SK-N-SH treated with all-trans-retinoic acid at 6 μM for 48 hours (cell line): ENCODE results near the gene SLC5A5.
A peak's percentile ranks its signal among the peaks of the same experiment; 100 is the strongest.

ENCODE experiments used
- ATAC-seq: fragments of 200-7000 bp; cut with Tn5 transposase; 3 replicates; pipeline ENCODE4 v1.9.1; 2020; ENCODE audit warnings: mild to moderate bottlenecking, moderate library complexity
- ARNTL ChIP-seq: fragments of 450-650 bp; formaldehyde crosslinking; IDR thresholded peaks from 2 replicates; pipeline ENCODE4 v1.5.0; 2020; ENCODE audit warnings: low read depth, mild to moderate bottlenecking, moderate library complexity, borderline replicate concordance
- BACH2 ChIP-seq: fragments of 250-450 bp; sonication (Bioruptor Pico); IDR thresholded peaks from 2 replicates; pipeline ENCODE4 v1.9.0; 2021; ENCODE audit warnings: mild to moderate bottlenecking, borderline replicate concordance
- CSDC2 ChIP-seq: fragments of 250-450 bp; sonication (Bioruptor Pico); IDR thresholded peaks from 2 replicates; pipeline ENCODE4 v1.5.0; 2020; ENCODE audit warnings: mild to moderate bottlenecking, moderate library complexity
- ESRRG ChIP-seq: fragments of 250-450 bp; sonication (Bioruptor Pico); IDR thresholded peaks from 2 replicates; pipeline ENCODE4 v1.6.1; 2021; ENCODE audit warnings: mild to moderate bottlenecking
- GLIS3 ChIP-seq: fragments of 250-450 bp; sonication (Bioruptor Pico); IDR thresholded peaks from 2 replicates; pipeline ENCODE4 v1.5.0; 2020; ENCODE audit warnings: mild to moderate bottlenecking, moderate library complexity
- ISL1 ChIP-seq: fragments of 250-450 bp; sonication (Bioruptor Pico); IDR thresholded peaks from 2 replicates; pipeline ENCODE4 v2.1.2; 2022; ENCODE audit warnings: mild to moderate bottlenecking, moderate library complexity
- OSR1 ChIP-seq: fragments of 250-450 bp; sonication (Bioruptor Pico); IDR thresholded peaks from 2 replicates; pipeline ENCODE4 v1.8.0; 2022; ENCODE audit warnings: moderate library complexity, mild to moderate bottlenecking, inconsistent platforms
- PPARA ChIP-seq: fragments of 250-450 bp; sonication (Bioruptor Pico); IDR thresholded peaks from 2 replicates; pipeline ENCODE4 v1.5.0; 2020; ENCODE audit warnings: mild to moderate bottlenecking, borderline replicate concordance
- RARB ChIP-seq: fragments of 250-450 bp; sonication (Bioruptor Pico); IDR thresholded peaks from 2 replicates; pipeline ENCODE4 v1.8.0; 2021; ENCODE audit warnings: mild to moderate bottlenecking, moderate library complexity
- SNAI2 ChIP-seq: fragments of 250-450 bp; sonication (Bioruptor Pico); IDR thresholded peaks from 2 replicates; pipeline ENCODE4 v1.5.0; 2020; ENCODE audit warnings: mild to moderate bottlenecking, moderate library complexity
- TCF4 ChIP-seq: fragments of 250-450 bp; sonication (Bioruptor Pico); IDR thresholded peaks from 2 replicates; pipeline ENCODE4 v1.8.0; 2021; ENCODE audit warnings: mild to moderate bottlenecking, moderate library complexity, borderline replicate concordance
- TOX ChIP-seq: fragments of 250-450 bp; sonication (Bioruptor Pico); IDR thresholded peaks from 2 replicates; pipeline ENCODE4 v1.8.0; 2021; ENCODE audit warnings: mild to moderate bottlenecking, moderate library complexity, borderline replicate concordance
- ZC3H10 ChIP-seq: fragments of 250-450 bp; sonication (Bioruptor Pico); IDR thresholded peaks from 2 replicates; pipeline ENCODE4 v1.5.1; 2021; ENCODE audit warnings: mild to moderate bottlenecking, moderate library complexity
- ZFP3 ChIP-seq: fragments of 250-450 bp; sonication (Bioruptor Pico); IDR thresholded peaks from 2 replicates; pipeline ENCODE4 v1.5.0; 2020; ENCODE audit warnings: mild to moderate bottlenecking, moderate library complexity
- ZFP30 ChIP-seq: fragments of 450-650 bp; formaldehyde crosslinking; IDR thresholded peaks from 2 replicates; pipeline ENCODE4 v1.5.0; 2022; ENCODE audit warnings: mild to moderate bottlenecking, moderate library complexity
- ZNF565 ChIP-seq: fragments of 450-650 bp; formaldehyde crosslinking; conservative IDR thresholded peaks from 2 replicates; pipeline ENCODE4 v1.5.0; 2020; ENCODE audit warnings: low read depth, mild to moderate bottlenecking, moderate library complexity
- ZNF70 ChIP-seq: fragments of 450-650 bp; formaldehyde crosslinking; IDR thresholded peaks from 2 replicates; pipeline ENCODE4 v1.5.0; 2020; ENCODE audit warnings: mild to moderate bottlenecking, moderate library complexity
- ZNF8 ChIP-seq: fragments of 450-650 bp; formaldehyde crosslinking; IDR thresholded peaks from 2 replicates; pipeline ENCODE4 v1.5.0; 2020; ENCODE audit warnings: mild to moderate bottlenecking, moderate library complexity
- TF ChIP-seq, protein P1 (sequence below): fragments of 250-450 bp; sonication (Bioruptor Pico); IDR thresholded peaks from 2 replicates; pipeline ENCODE4 v1.5.1; 2020; ENCODE audit warnings: low read depth, mild to moderate bottlenecking, moderate library complexity
- TF ChIP-seq, protein P2 (sequence below): fragments of 250-450 bp; sonication (Bioruptor Pico); IDR thresholded peaks from 2 replicates; pipeline ENCODE4 v1.5.1; 2021; ENCODE audit warnings: mild to moderate bottlenecking, moderate library complexity
- TF ChIP-seq, protein P3 (sequence below): fragments of 250-450 bp; sonication (Bioruptor Pico); IDR thresholded peaks from 2 replicates; pipeline ENCODE4 v1.8.0; 2021; ENCODE audit warnings: low read depth, mild to moderate bottlenecking, moderate library complexity, borderline replicate concordance
- TF ChIP-seq, protein P4 (sequence below): fragments of 250-450 bp; sonication (Bioruptor Pico); IDR thresholded peaks from 2 replicates; pipeline ENCODE4 v1.5.0; 2020; ENCODE audit warnings: mild to moderate bottlenecking, moderate library complexity

The SLC5A5 gene

DNA sequence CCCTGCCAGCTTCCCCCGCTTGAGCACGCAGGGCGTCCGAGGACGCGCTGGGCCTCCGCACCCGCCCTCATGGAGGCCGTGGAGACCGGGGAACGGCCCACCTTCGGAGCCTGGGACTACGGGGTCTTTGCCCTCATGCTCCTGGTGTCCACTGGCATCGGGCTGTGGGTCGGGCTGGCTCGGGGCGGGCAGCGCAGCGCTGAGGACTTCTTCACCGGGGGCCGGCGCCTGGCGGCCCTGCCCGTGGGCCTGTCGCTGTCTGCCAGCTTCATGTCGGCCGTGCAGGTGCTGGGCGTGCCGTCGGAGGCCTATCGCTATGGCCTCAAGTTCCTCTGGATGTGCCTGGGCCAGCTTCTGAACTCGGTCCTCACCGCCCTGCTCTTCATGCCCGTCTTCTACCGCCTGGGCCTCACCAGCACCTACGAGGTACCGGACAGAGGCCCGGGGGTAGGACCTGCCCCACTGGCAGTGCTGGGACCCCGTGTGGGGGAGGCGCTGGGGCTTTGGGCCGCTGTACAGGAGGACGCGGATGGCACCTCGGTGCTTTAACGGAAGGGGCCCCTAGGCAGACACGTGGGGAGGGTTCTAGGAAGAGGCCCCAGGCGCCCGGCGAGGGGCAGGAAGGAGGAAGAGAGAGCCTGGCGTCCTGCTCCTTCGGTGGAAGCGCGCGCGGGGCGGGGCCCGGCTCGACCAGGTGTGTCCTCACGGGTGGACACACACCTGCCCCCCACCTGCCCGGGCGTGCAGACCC is 681 bp downstream of the SLC5A5 start:
- ATAC-seq = no peak
- TF ChIP-seq GLIS3 (CRISPR knock-in tag) = no peak
- TF ChIP-seq RARB (CRISPR knock-in tag) = no peak
- TF ChIP-seq ZNF8 = no peak
- TF ChIP-seq OSR1 (CRISPR knock-in tag) = no peak
- TF ChIP-seq ISL1 = no peak
- no peak for TF ChIP-seq ARNTL (CRISPR knock-in tag)
- no peak for TF ChIP-seq ZFP3 (CRISPR knock-in tag)
- no peak for TF ChIP-seq BACH2
- no peak for TF ChIP-seq TOX (CRISPR knock-in tag)
- TF ChIP-seq, protein P1, sequence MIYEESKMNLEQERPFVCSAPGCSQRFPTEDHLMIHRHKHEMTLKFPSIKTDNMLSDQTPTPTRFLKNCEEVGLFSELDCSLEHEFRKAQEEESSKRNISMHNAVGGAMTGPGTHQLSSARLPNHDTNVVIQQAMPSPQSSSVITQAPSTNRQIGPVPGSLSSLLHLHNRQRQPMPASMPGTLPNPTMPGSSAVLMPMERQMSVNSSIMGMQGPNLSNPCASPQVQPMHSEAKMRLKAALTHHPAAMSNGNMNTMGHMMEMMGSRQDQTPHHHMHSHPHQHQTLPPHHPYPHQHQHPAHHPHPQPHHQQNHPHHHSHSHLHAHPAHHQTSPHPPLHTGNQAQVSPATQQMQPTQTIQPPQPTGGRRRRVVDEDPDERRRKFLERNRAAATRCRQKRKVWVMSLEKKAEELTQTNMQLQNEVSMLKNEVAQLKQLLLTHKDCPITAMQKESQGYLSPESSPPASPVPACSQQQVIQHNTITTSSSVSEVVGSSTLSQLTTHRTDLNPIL (CRISPR knock-in tag) = no peak
- TF ChIP-seq SNAI2 (CRISPR knock-in tag) = no peak
- TF ChIP-seq, protein P2, sequence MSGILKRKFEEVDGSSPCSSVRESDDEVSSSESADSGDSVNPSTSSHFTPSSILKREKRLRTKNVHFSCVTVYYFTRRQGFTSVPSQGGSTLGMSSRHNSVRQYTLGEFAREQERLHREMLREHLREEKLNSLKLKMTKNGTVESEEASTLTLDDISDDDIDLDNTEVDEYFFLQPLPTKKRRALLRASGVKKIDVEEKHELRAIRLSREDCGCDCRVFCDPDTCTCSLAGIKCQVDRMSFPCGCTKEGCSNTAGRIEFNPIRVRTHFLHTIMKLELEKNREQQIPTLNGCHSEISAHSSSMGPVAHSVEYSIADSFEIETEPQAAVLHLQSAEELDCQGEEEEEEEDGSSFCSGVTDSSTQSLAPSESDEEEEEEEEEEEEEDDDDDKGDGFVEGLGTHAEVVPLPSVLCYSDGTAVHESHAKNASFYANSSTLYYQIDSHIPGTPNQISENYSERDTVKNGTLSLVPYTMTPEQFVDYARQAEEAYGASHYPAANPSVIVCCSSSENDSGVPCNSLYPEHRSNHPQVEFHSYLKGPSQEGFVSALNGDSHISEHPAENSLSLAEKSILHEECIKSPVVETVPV (CRISPR knock-in tag) = no peak
- TF ChIP-seq, protein P3, sequence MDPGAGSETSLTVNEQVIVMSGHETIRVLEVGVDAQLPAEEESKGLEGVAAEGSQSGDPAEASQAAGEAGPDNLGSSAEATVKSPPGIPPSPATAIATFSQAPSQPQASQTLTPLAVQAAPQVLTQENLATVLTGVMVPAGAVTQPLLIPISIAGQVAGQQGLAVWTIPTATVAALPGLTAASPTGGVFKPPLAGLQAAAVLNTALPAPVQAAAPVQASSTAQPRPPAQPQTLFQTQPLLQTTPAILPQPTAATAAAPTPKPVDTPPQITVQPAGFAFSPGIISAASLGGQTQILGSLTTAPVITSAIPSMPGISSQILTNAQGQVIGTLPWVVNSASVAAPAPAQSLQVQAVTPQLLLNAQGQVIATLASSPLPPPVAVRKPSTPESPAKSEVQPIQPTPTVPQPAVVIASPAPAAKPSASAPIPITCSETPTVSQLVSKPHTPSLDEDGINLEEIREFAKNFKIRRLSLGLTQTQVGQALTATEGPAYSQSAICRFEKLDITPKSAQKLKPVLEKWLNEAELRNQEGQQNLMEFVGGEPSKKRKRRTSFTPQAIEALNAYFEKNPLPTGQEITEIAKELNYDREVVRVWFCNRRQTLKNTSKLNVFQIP (CRISPR knock-in tag) = no peak
- TF ChIP-seq, protein P4, sequence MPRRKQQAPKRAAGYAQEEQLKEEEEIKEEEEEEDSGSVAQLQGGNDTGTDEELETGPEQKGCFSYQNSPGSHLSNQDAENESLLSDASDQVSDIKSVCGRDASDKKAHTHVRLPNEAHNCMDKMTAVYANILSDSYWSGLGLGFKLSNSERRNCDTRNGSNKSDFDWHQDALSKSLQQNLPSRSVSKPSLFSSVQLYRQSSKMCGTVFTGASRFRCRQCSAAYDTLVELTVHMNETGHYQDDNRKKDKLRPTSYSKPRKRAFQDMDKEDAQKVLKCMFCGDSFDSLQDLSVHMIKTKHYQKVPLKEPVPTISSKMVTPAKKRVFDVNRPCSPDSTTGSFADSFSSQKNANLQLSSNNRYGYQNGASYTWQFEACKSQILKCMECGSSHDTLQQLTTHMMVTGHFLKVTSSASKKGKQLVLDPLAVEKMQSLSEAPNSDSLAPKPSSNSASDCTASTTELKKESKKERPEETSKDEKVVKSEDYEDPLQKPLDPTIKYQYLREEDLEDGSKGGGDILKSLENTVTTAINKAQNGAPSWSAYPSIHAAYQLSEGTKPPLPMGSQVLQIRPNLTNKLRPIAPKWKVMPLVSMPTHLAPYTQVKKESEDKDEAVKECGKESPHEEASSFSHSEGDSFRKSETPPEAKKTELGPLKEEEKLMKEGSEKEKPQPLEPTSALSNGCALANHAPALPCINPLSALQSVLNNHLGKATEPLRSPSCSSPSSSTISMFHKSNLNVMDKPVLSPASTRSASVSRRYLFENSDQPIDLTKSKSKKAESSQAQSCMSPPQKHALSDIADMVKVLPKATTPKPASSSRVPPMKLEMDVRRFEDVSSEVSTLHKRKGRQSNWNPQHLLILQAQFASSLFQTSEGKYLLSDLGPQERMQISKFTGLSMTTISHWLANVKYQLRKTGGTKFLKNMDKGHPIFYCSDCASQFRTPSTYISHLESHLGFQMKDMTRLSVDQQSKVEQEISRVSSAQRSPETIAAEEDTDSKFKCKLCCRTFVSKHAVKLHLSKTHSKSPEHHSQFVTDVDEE (CRISPR knock-in tag) = no peak

DNA sequence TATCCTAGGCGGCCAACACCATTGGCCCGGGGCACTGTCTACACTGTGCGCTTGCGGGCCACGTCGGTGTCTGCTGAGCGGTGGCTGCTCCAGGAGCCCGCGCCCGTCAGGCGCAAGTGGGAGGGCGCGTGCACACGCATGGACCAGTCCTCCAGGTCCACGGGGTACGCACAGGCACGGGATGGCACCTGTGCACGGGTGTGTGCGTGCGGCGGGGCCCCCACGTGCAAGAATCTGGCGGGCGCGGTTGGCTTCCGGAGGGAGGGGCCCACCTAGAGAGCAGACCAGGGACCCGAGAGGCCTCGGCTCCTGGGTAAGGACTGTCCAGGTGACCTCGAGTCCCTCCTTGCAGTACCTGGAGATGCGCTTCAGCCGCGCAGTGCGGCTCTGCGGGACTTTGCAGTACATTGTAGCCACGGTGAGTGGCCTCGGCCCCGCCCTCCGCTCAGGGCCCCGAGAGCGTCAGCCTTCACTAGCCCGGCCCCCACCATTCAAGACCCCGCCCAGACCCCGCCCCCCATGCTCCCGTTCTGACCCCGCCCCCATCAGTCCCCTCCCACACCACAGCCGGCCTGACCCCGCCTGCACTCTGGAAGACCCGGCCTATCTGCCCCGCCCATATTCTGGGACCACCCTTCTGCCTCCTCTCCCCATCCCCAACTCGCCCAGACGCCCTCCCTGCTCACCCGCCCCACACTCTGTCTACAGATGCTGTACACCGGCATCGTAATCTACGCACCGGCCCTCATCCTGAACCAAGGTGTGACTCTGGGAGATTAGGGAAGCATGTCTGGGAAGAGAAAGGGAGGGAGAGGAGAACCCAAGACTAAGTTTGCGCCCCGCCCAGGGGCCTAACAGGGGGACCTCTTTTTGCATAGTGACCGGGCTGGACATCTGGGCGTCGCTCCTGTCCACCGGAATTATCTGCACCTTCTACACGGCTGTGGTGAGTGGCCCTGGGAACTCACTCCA is 2.3 kb downstream of the SLC5A5 start:
- peak; percentile 66 for ATAC-seq

DNA sequence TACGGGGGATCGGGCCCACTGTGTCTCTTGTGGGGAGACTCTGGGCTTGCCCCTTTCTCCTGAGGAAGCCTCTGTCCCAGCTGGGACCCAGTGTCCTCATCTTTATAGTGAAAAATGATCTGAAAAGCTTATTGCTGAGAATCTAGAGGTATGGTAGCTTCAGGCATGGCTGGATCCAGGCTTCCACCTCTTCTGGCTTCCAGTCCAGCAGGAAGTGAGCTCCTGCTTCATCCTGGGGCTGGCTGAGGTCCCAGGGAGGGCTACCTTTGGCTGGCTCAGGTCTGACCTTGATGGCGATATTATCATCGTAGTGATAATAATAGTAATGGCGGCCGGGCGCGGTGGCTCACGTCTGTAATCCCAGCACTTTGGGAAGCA is 3.0 kb downstream of the SLC5A5 start:
- ATAC-seq = no peak
- TF ChIP-seq ZNF565 (CRISPR knock-in tag) (no peak), ZFP30 (no peak), RARB (CRISPR knock-in tag) (no peak), SNAI2 (CRISPR knock-in tag) (no peak), BACH2 (no peak), ISL1 (no peak), TOX (CRISPR knock-in tag) (no peak), CSDC2 (CRISPR knock-in tag) (no peak), ARNTL (CRISPR knock-in tag) (no peak), ESRRG (CRISPR knock-in tag) (no peak), ZFP3 (CRISPR knock-in tag) (no peak), ZNF70 (no peak), ZC3H10 (CRISPR knock-in tag) (no peak), TCF4 (CRISPR knock-in tag) (no peak), ZNF8 (no peak)
- TF ChIP-seq, protein P4 (CRISPR knock-in tag) = no peak
- TF ChIP-seq, protein P3 (CRISPR knock-in tag) = no peak

More for the DNA sequence above, 2.3 kb downstream of the SLC5A5 start:
- TF ChIP-seq ZFP30 = no peak
- no peak for TF ChIP-seq TCF4 (CRISPR knock-in tag)
- no peak for TF ChIP-seq PPARA (CRISPR knock-in tag)
- no peak for TF ChIP-seq OSR1 (CRISPR knock-in tag)
- no peak for TF ChIP-seq GLIS3 (CRISPR knock-in tag)
